Gastroesophageal sphincter (tissue), 3 donors: ENCODE data around the gene SPECC1L.
A peak's percentile ranks its signal among the peaks of the same experiment; 100 is the strongest.
"Not testable (repeated sequence)": the region's sequence is repeated elsewhere in the genome, so short reads cannot be mapped to it uniquely, and the experiment has no call there.

Experiments used
- CTCF ChIP-seq, 4 experiments: fragments of 200-600 bp in 2 of 4; fragments of 450-650 bp in 2 of 4; sonication (generic) in 1 of 4; IDR thresholded peaks; one replicate each; pipeline ENCODE4 v1.5.1; 2017 to 2019; ENCODE audit warnings: antibody characterized with exemption in 4 of 4, mild to moderate bottlenecking in 2 of 4, moderate library complexity in 2 of 4
- POLR2A ChIP-seq, 2 donors: fragments of 450-650 bp; IDR thresholded peaks; one replicate each; pipeline ENCODE4 v1.6.1; 2017; ENCODE audit warnings: antibody characterized with exemption in 2 of 2, mild to moderate bottlenecking in 2 of 2, moderate library complexity in 1 of 2
- POLR2AphosphoS5 ChIP-seq: sonication (generic); formaldehyde crosslinking; IDR thresholded peaks from one replicate; pipeline ENCODE4 v1.6.1; 2017; ENCODE audit warnings: antibody characterized with exemption

- peak in 2 of 4 experiments; percentile 40 to 68 for TF ChIP-seq CTCF (IDR thresholded peaks at IDR 0.05)
- not testable (repeated sequence) for TF ChIP-seq POLR2A (IDR thresholded peaks at IDR 0.05); POLR2AphosphoS5
Observed at GRCh38 chr22:24259459-24259858, 11.2 kb upstream of the SPECC1L start.
